ENCODE data around the gene MPDZ. TPM values are rescaled to one million over a fixed set of nuclear protein-coding genes. Genes with fewer than 3 reads are reported as not detected.

The MPDZ gene
- total RNA-seq, 1 experiment from 2014 or later: 46.7 TPM

GRCh38 chr9:13213998-13214397 is 65.5 kb downstream of the MPDZ start:
- no peak overlapping the region for H2BK5ac ChIP-seq (ENCODE audit: insufficient read length, low read length)
- H3K27me3 ChIP-seq (ENCODE audit: insufficient read depth, low read length): no peaks in the 10 kb centered on the region
- H2BK120ac ChIP-seq (ENCODE audit: low read depth, low read length, poor library complexity, severe bottlenecking): no peak overlapping the region
- H3K9ac ChIP-seq (ENCODE audit: extremely low read depth, insufficient read length, low read length): no peak overlapping the region
- H4K5ac ChIP-seq (ENCODE audit: insufficient read length, low read depth, low read length): no peak overlapping the region
- no peak overlapping the region for H3K27ac ChIP-seq (ENCODE audit: insufficient read length, low read depth, low read length)
- no peak overlapping the region for H3K14ac ChIP-seq (ENCODE audit: insufficient read depth, low read length)
- no peak overlapping the region for H4K91ac ChIP-seq (ENCODE audit: insufficient read length, low read depth, low read length)
- no peak overlapping the region for H3K4me3 Mint-ChIP-seq
- no peak overlapping the region for H2AFZ ChIP-seq (ENCODE audit: low read length)
- H2BK12ac ChIP-seq (ENCODE audit: insufficient read length, low read depth, low read length): no peak overlapping the region
- no peak overlapping the region for H2BK20ac ChIP-seq (ENCODE audit: low read depth, low read length, poor library complexity, severe bottlenecking)
- H3K36me3 Mint-ChIP-seq (ENCODE audit: insufficient read depth in 1 of 3, low read depth in 3 of 3): peaks cover 10 to 35% (median 26%) of the 10 kb centered on the region in 3 experiments
- no peak overlapping the region for H3K4me2 ChIP-seq (ENCODE audit: insufficient read depth, insufficient read length, low read length)
- H3K18ac ChIP-seq (ENCODE audit: insufficient read length, low read depth, low read length): no peak overlapping the region
- no peaks in the 10 kb centered on the region for H3K4me1 ChIP-seq (ENCODE audit: insufficient read depth, low read length)
- H2BK15ac ChIP-seq (ENCODE audit: low read depth, low read length): no peak overlapping the region
- no peaks in the 10 kb centered on the region for H3K79me1 ChIP-seq (ENCODE audit: insufficient read depth, low read depth, low read length, poor library complexity, severe bottlenecking)
- H3K27me3 Mint-ChIP-seq (ENCODE audit: low read depth): no peaks in the 10 kb centered on the region
- H3K4ac ChIP-seq (ENCODE audit: low read depth, low read length): no peak overlapping the region
- DNase-seq: no peak
- H4K8ac ChIP-seq (replicated peaks; ENCODE audit: insufficient read length, low read depth, low read length): no peak overlapping the region
- no peaks in the 10 kb centered on the region; a peak in 1 of 5 replicates for H3K9me3 Mint-ChIP-seq
- no CpG with 5 or more reads among the region's 2 CpGs for WGBS (ENCODE audit: extremely low coverage, insufficient read length, low lambda C conversion rate)
- H3K23ac ChIP-seq (ENCODE audit: insufficient read length, low read depth, low read length): no peak overlapping the region
- TF ChIP-seq, protein P1, sequence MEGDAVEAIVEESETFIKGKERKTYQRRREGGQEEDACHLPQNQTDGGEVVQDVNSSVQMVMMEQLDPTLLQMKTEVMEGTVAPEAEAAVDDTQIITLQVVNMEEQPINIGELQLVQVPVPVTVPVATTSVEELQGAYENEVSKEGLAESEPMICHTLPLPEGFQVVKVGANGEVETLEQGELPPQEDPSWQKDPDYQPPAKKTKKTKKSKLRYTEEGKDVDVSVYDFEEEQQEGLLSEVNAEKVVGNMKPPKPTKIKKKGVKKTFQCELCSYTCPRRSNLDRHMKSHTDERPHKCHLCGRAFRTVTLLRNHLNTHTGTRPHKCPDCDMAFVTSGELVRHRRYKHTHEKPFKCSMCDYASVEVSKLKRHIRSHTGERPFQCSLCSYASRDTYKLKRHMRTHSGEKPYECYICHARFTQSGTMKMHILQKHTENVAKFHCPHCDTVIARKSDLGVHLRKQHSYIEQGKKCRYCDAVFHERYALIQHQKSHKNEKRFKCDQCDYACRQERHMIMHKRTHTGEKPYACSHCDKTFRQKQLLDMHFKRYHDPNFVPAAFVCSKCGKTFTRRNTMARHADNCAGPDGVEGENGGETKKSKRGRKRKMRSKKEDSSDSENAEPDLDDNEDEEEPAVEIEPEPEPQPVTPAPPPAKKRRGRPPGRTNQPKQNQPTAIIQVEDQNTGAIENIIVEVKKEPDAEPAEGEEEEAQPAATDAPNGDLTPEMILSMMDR (conservative IDR thresholded peaks at IDR 0.05): no peak
- H3K9me3 ChIP-seq (ENCODE audit: control insufficient read depth, low read depth, low read length): no peaks in the 10 kb centered on the region
- no peaks in the 10 kb centered on the region for H3K4me1 Mint-ChIP-seq
- no peaks in the 10 kb centered on the region for H4K20me1 ChIP-seq (ENCODE audit: control insufficient read depth, insufficient read depth, insufficient read length)
- no peak overlapping the region for H2AK5ac ChIP-seq (ENCODE audit: insufficient read length, low read length)
- no peak overlapping the region for H3K27ac Mint-ChIP-seq
- H3K56ac ChIP-seq (ENCODE audit: insufficient read length, low read depth, low read length): no peak overlapping the region
- H3K23me2 ChIP-seq (ENCODE audit: insufficient read length, low read depth, low read length, poor library complexity, severe bottlenecking): no peaks in the 10 kb centered on the region
- H3K79me2 ChIP-seq (ENCODE audit: insufficient read depth, low read length): no peaks in the 10 kb centered on the region
- no peak overlapping the region for H3T11ph ChIP-seq (ENCODE audit: low read length)
